ENCODE results near the gene ANO2. TPM values are rescaled to one million over a fixed set of nuclear protein-coding genes. Genes with fewer than 3 reads are reported as not detected.
"Not testable (repeated sequence)": the region's sequence is repeated elsewhere in the genome, so short reads cannot be mapped to it uniquely, and the experiment has no call there.

Gene ANO2
- total RNA-seq, 2 donors from 2014 or later: 2.8 to 9.3 TPM

GRCh38 chr12:5856692-5857091, 88.4 kb downstream of the ANO2 start:
- H3K4me3 ChIP-seq: no peak overlapping the region
- no peak overlapping the region for H3K27ac ChIP-seq
- H3K36me3 ChIP-seq: no peaks in the 10 kb centered on the region
- H3K27me3 ChIP-seq: no peaks in the 10 kb centered on the region
- DNase-seq (ENCODE audit: low spot score): no peak
- H3K9me3 ChIP-seq: no peaks in the 10 kb centered on the region
- no peaks in the 10 kb centered on the region for H3K4me1 ChIP-seq
- TF ChIP-seq, protein P1, sequence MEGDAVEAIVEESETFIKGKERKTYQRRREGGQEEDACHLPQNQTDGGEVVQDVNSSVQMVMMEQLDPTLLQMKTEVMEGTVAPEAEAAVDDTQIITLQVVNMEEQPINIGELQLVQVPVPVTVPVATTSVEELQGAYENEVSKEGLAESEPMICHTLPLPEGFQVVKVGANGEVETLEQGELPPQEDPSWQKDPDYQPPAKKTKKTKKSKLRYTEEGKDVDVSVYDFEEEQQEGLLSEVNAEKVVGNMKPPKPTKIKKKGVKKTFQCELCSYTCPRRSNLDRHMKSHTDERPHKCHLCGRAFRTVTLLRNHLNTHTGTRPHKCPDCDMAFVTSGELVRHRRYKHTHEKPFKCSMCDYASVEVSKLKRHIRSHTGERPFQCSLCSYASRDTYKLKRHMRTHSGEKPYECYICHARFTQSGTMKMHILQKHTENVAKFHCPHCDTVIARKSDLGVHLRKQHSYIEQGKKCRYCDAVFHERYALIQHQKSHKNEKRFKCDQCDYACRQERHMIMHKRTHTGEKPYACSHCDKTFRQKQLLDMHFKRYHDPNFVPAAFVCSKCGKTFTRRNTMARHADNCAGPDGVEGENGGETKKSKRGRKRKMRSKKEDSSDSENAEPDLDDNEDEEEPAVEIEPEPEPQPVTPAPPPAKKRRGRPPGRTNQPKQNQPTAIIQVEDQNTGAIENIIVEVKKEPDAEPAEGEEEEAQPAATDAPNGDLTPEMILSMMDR (IDR thresholded peaks at IDR 0.05): no peak

- no peaks in the 10 kb centered on the region for H3K4me1 ChIP-seq
- no peak overlapping the region for H3K27ac ChIP-seq
- TF ChIP-seq, protein P1 (IDR thresholded peaks at IDR 0.05): no peak
- no peaks in the 10 kb centered on the region for H3K27me3 ChIP-seq
- no peak overlapping the region for H3K4me3 ChIP-seq
- DNase-seq (ENCODE audit: low spot score): no peak
- peaks cover 0 to 5% of the 10 kb centered on the region in 2 donors for H3K9me3 ChIP-seq
- no peaks in the 10 kb centered on the region for H3K36me3 ChIP-seq
Observed at GRCh38 chr12:5846950-5847349, 98.1 kb downstream of the ANO2 start.

DNA sequence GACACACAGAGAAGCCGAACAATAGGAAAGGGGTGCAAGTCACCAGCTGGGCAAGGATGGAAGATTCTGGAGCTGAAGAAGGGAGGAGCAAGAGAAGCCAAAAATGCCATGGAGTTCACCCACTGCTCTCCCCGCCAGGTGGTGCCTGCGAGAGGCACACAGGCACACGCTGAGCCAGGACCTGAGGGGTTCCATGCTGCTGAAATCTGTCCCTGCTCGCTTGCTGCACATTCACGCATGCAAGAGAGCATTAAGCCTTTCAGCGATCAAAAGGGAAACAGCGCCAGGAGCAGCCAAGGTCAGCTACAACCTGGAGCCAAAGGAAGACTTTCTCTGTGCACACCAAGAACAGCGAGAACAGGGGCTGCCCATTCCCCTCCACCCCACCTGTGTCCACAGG, 104.1 kb downstream of the ANO2 start:
- no peak overlapping the region for H3K27ac ChIP-seq
- no peak overlapping the region for H3K4me3 ChIP-seq
- DNase-seq (ENCODE audit: low spot score): no peak
- H3K36me3 ChIP-seq: no peaks in the 10 kb centered on the region
- H3K27me3 ChIP-seq: no peaks in the 10 kb centered on the region
- H3K9me3 ChIP-seq: no peaks in the 10 kb centered on the region
- TF ChIP-seq, protein P1 (IDR thresholded peaks at IDR 0.05): no peak
- H3K4me1 ChIP-seq: no peaks in the 10 kb centered on the region

- no peaks in the 10 kb centered on the region for H3K36me3 ChIP-seq
- H3K27ac ChIP-seq: no peak overlapping the region
Observed at GRCh38 chr12:5830111-5830510, 114.9 kb downstream of the ANO2 start.

DNA sequence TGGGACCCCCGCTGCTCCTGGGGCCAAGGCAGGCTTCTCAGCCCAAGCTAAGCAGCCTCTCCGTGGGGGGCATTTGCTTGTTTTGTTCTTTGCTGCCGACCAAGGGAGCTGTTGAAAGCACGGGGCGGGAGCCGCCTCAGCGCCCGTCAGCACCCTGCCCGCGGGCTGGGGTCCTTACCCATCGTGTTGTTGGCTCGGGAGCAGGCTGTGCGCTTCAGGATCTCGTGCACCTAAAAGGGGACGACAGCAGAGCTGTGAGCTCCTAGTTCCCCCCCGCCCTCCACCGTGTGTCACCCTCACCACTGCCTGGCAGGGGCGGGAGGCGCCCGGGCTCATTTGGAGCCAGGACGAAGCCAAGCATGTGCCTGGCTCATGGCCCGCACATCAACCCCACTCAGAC, 117.5 kb downstream of the ANO2 start:
- Histone ChIP-seq H3K4me3 (no peak overlapping the region), H3K4me1 (no peaks in the 10 kb centered on the region), H3K36me3 (no peaks in the 10 kb centered on the region), H3K27ac (no peak overlapping the region), H3K27me3 (peaks cover 0 to 2% of the 10 kb centered on the region in 2 donors), H3K9me3 (peaks cover 0 to 11% of the 10 kb centered on the region in 2 donors)
- DNase-seq (ENCODE audit: low spot score): no peak
- TF ChIP-seq, protein P1 (IDR thresholded peaks at IDR 0.05): no peak

More at GRCh38 chr12:5830111-5830510, 114.9 kb downstream of the ANO2 start:
- Histone ChIP-seq H3K27me3 (peaks cover 0 to 2% of the 10 kb centered on the region in 2 donors), H3K4me1 (no peaks in the 10 kb centered on the region), H3K9me3 (no peaks in the 10 kb centered on the region), H3K4me3 (no peak overlapping the region)
- TF ChIP-seq, protein P1 (IDR thresholded peaks at IDR 0.05): no peak
- no peak for DNase-seq (ENCODE audit: low spot score)

DNA sequence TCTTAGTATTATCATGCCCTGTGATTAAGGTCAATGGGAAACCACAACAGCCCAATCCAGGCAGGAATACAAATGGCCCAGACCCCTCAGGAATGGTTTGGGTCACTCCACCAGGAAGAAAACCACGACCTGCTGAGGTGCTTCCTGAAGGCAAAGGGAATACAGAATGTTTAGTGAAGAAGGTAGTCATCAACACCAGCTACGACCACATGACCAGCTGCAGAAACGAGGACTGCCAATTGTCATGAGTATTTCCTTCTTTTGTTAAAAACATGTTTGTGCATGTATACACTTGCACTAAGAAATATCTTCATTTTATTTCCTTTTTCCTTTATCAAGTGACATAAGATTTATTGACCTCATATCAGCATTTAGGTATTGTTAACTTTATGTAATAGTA, 119.3 kb downstream of the ANO2 start:
- H3K27ac ChIP-seq; H3K4me3 ChIP-seq; H3K4me1 ChIP-seq; DNase-seq (ENCODE audit: low spot score); H3K27me3 ChIP-seq; H3K36me3 ChIP-seq: not testable (repeated sequence)
- peaks cover 0 to 11% of the 10 kb centered on the region in 2 donors for H3K9me3 ChIP-seq

DNA sequence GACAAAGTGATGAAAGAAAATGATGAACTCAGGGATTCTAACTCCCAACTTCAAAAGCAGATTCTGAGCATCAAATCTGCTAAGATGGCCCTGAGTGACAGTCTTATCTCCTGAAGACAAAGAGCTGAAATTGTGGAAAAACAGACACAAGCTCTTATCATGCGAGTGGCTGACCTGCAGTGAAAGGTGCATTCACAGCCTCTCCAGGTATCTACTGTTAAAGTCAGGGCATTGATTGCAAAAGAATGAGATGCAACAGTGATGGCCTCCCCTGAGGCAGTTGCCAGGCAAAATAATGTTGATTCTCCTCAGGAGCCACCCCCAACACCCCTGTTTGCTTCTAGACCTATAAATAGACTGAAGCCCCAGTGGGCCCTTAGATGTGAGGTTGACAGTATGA, 126.2 kb downstream of the ANO2 start:
- not testable (repeated sequence) for H3K4me1 ChIP-seq; H3K27me3 ChIP-seq; H3K4me3 ChIP-seq; H3K36me3 ChIP-seq; DNase-seq (ENCODE audit: low spot score); H3K27ac ChIP-seq
- H3K9me3 ChIP-seq: peaks cover 0 to 16% of the 10 kb centered on the region in 2 donors

Data from right atrium auricular region (tissue), 2 donors.